Cerebellar nuclear complex (tissue), 1 donor: ENCODE results near the gene LINC01488.

Source experiments
- DNase-seq, 2 experiments: peaks; one replicate each; lab custom pipeline; 2025; lab: John Stamatoyannopoulos, UW

The LINC01488 gene

DNA sequence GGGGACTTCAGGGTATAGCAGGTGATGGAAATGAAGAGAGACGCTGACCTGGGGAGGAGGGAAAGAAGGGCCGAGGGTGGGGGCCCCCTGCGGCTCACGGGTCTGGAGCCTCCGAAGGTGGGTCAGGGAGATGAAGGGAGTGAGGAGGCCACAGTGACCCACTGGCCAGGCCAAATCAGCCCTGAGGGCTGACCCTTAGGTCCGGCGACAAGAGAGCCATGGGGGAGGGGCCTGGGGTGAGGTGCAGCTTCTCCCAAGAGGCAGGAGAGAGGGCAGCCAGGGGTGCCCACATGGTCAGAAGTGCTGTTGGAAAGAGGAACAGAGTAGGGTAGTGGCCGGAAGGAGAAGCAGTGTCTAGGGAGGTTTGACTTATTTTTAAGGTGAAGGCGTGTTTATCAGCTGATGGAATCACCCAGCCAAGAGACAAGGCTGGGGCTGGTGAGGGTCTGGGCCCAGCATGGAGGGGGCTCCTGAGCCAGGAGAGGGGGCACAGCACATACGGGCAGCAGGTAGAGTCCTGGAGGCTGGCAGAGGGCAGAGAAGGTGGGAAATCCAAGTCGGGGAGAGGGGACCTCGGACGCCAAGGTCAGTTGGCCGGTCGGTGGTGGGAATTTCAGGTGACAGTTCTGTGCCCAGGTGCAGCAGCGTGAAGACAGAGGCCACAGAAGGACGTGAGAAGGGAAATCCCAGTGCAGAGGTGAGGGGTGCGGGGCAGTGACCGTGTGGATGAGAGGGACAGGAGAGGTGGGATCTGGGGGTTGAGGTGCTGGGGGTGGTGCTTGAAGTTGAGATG lies 49.0 kb downstream of the LINC01488 start:
- no peak for DNase-seq

DNA sequence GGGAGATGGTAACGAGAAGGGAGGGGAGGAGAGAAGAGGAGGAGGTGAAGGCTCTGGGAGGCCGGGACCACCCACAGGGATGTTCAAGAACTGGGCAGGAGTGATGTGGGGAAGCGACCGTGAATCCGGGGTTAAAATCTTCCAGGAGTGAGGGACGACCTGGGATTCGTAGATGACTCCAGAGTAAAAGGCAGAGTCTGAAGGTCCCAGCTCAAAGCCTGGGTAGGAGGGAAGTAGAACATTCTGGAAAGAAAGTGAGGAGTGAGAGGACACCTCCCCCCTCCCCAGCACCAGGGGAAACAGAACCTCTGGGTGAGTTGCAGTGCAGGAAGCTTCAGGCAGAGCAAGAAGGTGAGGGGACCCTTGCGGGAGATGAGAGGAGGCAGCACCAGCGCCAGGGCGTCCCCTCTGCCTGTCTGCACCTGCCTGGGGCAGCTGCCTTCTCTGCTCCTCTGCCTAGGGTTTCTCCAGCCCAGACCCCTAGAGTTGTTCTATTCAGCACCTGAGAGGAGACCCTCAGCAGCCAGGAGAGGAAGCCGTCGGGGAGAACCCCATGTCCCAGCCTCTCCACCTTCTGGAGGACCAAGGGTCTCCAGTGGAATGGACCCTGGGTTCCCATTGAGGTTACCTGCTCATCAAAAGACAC lies 49.7 kb downstream of the LINC01488 start:
- DNase-seq = no peak

DNA sequence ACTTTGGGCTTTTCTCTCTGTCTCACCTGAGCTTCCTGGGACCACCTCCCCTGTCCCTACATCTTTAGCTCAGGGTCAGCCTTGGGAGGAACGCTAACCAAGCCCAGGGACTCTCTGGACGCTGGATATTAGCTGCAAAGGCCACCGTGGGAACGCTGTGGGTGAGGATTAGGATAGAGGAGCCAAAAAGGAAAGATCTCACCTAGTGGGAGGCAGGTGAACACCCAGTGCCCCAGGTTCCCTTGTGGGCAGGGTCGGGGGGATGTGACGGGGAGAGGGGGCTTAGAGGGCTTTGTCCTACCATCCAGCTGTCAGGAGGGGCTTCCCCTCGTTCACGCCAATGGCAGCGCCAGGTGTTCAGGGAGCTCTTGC lies 50.2 kb downstream of the LINC01488 start:
- no peak for DNase-seq

DNA sequence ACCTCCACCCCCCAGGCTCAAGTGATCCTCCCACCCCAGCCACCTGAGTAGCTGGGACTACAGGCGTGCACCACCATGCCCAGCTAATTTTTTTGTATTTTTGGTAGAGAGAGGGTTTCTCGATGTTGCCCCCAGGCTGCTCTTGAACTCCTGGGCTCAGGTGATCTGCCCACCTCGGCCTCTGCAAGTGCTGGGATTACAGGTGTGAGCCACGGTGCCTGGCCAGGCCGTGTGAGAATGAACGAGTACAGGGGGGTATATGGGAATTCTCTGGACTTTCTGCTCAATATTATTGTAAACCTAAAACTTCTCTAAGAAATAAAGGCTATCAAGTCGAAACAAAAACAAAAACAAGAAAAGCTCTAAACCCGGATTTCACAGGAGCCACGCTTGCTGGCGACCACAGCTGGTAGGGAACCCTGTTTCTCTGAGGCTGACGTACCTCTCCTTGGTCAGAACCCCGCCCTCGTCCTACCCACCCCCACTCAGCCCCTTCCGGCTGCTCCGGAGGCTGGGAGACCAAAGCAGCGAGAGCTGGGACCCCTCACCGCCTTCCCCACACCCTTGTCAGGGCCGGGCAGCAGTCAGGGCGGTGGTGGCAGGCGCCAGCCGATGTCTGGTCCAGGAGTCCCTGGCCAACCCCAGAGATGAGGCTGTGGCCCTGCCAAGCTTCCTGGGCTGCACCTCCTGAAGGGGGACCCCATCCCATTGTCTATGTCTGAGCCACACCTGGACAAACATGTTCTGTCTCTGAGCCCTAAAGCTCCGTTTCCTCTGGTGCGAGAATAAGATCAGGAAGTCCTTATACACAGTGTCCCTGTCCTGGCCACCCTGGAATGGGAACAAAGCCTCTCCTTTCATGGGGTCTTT lies 52.1 kb downstream of the LINC01488 start:
- DNase-seq = no peak

DNA sequence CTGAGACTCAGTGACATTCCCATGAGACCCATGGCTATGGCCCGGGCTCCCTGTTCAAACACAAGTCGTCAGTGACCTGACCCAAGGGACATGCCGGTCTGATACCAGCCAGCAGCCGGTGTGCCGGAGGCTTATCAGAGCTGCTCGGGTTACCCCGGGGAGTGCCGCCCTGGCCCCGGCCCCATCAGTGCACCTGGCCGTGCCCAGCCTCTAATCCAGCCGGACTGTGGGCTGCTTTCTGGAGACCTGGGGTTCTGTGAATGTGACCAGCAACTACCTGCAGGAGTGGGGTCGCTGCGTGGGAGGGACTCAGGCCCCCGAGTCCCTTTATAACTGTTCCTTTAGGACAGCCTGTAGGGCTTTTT lies 52.7 kb downstream of the LINC01488 start:
- DNase-seq = no peak

DNA sequence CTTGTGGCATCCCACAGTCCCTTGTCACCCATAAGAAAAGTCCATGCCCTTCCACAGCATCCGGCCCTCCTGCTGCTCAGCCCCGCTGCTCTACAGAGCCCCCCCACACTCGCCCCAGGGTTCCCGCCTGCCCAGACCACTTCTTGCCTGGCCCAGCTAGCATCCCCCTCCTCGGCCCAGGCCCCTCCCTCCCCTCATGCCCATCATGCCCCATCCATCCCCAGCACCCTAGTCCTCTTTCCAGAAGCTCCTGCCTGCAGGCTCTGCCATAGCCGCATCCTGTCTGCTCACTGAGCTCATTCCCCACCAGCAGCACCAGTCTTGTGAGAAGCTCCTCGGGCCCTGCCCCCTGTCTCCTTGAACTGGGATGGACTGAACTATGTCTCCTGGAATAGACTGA lies 54.4 kb downstream of the LINC01488 start:
- no peak for DNase-seq

DNA sequence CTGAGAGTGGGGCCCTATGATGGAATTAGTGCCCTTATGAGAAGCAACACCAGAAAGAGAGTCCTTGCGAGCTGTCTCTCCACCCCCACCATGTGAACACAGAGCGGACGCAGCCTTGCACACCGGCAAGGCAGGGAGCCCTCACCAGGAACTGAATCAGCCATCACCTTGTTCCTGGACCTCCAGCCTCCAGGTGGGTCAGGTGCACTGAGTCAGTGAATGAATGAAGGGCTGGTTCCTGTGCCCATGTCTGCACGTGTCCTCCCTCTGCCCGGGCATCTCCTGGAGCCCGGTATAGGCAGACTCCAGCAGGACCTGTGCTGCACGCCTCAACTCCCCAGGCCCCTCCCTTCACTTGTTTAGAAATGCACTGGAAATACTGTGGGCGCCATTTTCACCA lies 54.9 kb downstream of the LINC01488 start:
- DNase-seq = no peak

DNA sequence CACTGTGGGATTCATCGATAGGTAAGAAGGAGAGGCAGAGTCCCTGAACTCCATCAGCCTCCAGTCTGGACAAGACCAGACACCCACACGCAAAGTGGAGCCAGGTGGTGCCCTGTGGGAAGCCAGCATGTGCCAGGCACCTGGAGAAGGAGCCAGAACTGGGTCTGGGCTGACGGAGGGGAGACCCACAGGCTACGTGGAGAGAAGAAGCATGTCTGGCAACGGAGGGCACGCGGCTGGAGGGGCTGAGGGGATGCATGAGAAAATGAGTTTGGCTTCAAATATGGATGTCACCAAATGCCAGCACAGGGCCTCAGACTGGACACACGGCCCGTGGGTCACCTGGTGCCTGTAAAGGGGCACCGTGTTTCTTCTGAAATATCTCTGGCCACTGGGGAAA lies 55.7 kb downstream of the LINC01488 start:
- no peak for DNase-seq

DNA sequence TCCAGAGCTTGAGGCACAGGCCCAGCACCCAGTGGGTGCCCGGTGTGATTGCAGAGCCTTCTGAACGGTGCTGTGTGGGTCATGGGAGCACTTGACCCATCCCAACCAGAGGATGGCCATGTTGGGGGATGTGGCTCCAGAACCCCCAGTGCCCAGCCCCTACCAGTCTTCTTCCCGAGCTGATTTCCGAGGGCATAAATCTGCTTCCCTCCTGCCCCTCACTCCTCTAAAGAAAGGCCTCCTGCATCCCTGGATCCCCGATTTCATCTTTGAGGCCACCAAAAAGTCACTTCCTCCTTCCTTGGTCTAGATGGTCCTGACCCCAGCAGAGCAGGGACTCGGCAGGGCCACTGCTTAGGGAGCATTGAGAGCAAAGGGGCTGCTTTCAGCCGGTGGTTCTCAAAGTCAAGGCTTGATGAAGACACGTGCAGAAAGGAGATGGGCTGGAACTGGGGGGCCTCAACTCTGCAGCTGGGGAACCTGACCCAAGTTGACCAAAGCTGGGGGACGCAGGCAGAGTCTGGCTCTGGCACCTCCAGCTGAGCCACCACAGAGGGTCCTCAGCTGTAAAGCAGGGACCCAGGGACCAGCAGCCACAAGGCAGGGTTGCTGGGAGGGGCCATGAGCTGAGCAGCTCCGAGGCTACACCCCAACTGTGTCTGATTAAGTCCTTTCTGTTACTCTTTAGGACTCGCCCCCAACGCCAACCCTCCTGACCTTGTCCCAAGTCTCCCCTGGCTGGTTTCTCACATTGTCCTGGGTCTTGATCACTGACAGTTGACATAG lies 56.6 kb downstream of the LINC01488 start:
- no peak for DNase-seq

DNA sequence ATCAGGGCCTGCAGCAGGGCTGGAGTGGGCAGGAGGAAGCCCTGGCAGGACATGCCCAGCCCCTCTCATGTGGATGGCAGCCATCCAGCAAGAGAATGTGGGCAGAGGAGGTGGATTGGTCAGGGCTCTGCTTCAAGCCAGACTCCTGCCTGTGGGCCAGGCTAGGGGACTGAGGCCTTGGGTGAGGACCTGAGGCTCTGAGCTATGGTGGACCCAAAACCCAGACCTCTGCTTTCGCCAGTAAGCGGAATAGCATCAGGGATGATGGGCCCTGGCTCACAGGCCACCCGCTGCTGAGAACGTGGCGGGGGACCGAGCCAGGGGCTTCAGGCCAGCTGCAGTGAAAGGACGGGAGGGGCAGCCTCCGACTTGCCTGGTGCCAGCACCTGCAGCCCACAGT lies 57.4 kb downstream of the LINC01488 start:
- DNase-seq = no peak

DNA sequence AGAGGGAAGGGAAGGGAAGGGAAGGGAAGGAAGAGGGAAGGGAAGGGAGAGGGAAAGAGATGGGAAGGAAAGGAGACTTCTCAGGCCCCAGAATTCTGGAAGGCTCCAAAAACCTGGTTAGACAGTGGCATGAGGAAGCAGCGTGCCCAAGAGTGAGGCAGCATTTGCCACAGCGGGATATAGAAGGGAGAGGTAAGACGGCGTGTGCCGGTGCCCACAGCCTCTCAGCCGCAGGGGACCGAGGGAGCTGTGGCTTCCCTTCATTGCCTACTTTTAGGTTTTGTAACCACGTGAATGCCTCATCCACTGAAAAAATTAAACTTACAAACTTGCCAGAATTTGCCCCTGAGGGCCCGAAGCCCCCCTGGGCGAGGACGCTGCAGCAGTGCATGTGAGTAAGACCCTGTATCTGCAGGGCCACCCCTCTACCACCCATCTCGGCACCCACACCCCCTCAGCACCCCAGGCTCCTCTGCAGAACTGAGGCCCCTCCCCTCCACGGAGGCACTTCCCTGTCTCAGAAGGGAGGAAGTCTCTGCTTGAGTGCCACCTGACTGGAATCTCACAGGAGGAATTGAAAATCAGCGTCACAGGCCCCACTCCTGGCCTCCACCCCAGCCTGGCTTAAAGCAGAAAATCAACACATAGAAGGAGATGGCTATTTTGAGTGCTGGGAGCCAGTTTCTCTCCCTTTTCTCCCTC lies 58.1 kb downstream of the LINC01488 start:
- DNase-seq = no peak

DNA sequence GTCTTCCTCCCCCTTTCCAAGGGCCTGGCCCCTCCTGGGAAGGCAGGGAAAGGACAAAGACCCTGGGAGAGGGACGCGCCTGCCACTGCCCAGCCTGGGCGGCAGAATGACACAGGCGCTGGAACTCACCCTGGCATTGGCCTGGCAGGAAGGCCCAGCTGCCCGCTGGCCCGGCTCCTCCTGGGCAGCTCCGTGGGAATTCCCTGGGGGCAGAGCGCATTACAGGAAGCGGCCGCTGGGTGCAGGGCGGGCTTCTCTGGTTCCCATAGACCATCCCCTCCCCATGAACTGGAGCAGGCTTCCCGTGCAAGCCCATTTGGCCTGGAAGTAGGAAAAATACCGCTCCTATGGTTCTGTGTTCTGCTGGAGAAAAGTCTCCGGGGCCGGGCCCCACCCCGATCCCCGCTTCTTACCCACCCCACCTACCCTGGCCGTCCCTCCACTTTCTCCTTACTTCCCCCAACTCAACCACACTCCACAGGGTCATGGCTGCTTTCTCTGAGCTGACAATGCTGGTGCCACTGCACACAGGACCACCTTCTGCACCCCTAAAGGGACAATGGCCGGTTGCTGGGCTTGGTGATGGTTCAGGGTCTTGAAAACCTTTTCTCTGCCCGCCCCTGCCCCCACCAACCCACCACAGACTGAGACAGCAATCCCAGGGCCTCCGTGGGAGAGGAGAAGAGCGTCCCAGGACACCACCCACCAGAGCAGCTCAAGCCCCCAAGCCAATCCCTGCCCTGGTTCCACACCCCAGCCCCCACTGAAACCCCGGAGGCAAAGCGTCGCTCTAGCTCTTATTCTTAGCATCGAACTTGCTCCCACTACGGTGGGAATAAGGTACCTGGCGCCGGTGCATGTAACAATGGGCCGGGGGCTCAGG lies 58.9 kb downstream of the LINC01488 start:
- DNase-seq = no peak

DNA sequence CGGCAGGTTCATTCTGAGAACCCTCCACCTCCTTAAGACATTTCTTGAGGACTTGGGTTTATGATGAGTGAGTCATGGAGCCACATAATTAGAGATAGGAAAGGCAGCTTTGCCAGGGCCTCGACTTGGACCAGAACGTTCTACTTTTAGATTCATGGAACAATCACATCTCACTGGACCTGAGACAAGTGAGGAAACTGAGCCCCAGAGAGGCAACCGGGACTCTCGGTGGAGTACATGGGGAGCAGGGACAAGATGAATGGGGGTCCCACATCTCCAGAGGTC lies 59.5 kb downstream of the LINC01488 start:
- DNase-seq = no peak

DNA sequence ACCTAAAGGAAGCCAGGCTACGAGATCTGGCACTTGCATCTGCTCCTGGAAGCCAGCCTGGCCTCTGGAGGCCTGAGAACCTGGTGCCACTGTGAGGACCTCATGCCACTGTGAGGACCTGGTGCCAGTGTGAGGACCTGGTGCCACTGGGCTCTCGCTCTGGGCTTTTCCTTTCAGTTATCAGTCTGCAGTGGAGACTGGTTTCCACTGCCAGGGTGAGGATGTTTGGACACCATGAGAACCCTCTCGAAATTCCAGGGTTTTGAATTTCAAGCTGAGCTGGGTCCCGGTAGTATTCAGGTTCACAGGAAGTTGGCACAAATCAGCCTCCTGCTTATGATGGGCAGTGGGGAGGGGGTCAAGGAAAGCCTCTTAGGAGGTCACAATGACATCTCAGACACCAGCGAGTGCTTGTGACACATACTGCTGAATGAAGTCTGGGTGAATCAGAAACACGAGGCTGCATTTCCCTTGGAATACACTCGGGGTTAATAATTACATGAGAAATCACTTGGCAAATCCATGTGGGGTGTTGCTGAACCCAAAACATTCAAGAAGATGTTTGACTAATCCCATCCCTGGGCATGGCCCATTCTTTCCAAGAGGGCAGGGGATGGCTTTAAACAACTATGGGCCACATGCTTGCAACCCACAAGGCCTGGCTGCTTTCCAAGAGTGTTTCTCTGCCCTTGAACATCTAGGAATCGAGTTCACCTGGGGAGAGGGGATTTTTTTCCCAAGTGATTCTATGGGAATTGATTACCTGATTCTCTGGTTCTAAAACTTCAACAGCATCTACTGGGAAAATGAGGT lies 60.2 kb downstream of the LINC01488 start:
- no peak for DNase-seq

DNA sequence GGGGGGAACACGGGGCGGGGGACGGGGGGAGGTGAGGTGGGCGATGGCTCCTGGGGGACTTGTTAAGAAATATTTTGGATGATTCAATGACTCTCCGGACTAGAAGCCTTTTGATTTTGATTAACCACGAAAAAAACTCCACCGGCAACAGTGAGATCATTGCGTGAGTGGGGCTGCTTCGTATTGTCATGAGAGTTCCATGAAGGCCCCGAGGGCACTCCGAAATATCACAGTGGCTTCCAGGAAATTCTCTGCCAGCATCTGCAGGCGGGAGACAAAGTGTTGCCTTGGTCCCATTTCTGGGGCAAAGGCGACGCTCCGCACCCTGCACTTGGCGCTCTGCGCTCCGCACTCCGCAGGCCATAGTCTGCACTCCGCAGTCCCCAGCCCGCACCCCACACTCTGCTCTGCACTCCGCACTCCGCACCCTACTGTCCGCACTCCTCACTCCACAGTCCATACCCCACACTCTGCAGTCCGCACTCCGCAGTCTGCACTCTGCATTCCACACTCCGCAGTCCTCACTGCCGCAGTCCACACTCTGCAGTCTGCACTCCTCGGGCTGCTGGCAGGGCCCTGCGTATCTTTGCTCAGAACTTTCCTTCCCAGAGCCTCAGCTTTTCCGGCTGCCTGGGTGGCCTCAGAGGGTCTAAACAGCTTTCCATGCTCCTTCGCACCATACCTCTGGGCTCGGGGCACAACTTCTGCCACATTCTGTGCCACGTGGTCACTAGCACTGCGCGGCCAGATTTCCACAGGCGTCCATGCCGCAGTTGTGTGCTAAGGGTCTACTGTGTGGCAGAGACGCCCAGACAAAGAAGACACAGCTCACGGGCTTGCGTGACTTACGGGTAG lies 61.1 kb downstream of the LINC01488 start:
- DNase-seq = no peak
